Measurements from ENCODE around the gene PDE4B.
A peak's percentile ranks its signal among the peaks of the same experiment; 100 is the strongest.

PDE4B gene

GRCh38 chr1:66253330-66253921 lies 460.7 kb downstream of the PDE4B start:
- peak; percentile 75 for FAIRE-seq
- peak; percentile 62 for DNase-seq (ENCODE audit: low spot score)

- FAIRE-seq (no peak), DNase-seq (ENCODE audit: low spot score) (no peak)
Observed at GRCh38 chr1:66254785-66255184, 462.1 kb downstream of the PDE4B start.

- FAIRE-seq (no peak), DNase-seq (ENCODE audit: low spot score) (no peak)
Observed at GRCh38 chr1:66256629-66257572, 464.2 kb downstream of the PDE4B start.

- DNase-seq (ENCODE audit: low spot score) (no peak), FAIRE-seq (no peak)
Observed at GRCh38 chr1:66258404-66259105, 465.9 kb downstream of the PDE4B start.

- FAIRE-seq (no peak), DNase-seq (ENCODE audit: low spot score) (no peak)
Observed at GRCh38 chr1:66261364-66261763, 468.7 kb downstream of the PDE4B start.

GRCh38 chr1:66262208-66262963 lies 469.7 kb downstream of the PDE4B start:
- no peak for FAIRE-seq
- peak; percentile 16 for DNase-seq (ENCODE audit: low spot score)

- DNase-seq (ENCODE audit: low spot score) (no peak), FAIRE-seq (no peak)
Observed at GRCh38 chr1:66265268-66265667, 472.6 kb downstream of the PDE4B start.

GRCh38 chr1:66265796-66266195 lies 473.1 kb downstream of the PDE4B start:
- FAIRE-seq: no peak
- DNase-seq (ENCODE audit: low spot score): no peak

- FAIRE-seq: no peak
- no peak for DNase-seq (ENCODE audit: low spot score)
Observed at GRCh38 chr1:66266350-66266749, 473.7 kb downstream of the PDE4B start.

- FAIRE-seq: no peak
Observed at GRCh38 chr1:66266756-66267155, 474.1 kb downstream of the PDE4B start.

GRCh38 chr1:66267201-66267940 lies 474.7 kb downstream of the PDE4B start:
- DNase-seq (ENCODE audit: low spot score) (no peak), FAIRE-seq (no peak)

More at GRCh38 chr1:66266756-66267155, 474.1 kb downstream of the PDE4B start:
- DNase-seq (ENCODE audit: low spot score): no peak

GRCh38 chr1:66269222-66269621 lies 476.5 kb downstream of the PDE4B start:
- FAIRE-seq (no peak), DNase-seq (ENCODE audit: low spot score) (no peak)

GRCh38 chr1:66270119-66270812 lies 477.6 kb downstream of the PDE4B start:
- FAIRE-seq (no peak), DNase-seq (ENCODE audit: low spot score) (no peak)

- DNase-seq (ENCODE audit: low spot score) (peak; percentile 66), FAIRE-seq (no peak)
Observed at GRCh38 chr1:66271216-66271903, 478.7 kb downstream of the PDE4B start.

GRCh38 chr1:66271904-66272254 lies 479.2 kb downstream of the PDE4B start:
- DNase-seq (ENCODE audit: low spot score) (no peak), FAIRE-seq (no peak)

- FAIRE-seq: no peak
- DNase-seq (ENCODE audit: low spot score): no peak
Observed at GRCh38 chr1:66273656-66274055, 481.0 kb downstream of the PDE4B start.

- no peak for FAIRE-seq
- peak; percentile 11 for DNase-seq (ENCODE audit: low spot score)
Observed at GRCh38 chr1:66274634-66275033, 481.9 kb downstream of the PDE4B start.

GRCh38 chr1:66275083-66275482 lies 482.4 kb downstream of the PDE4B start:
- no peak for DNase-seq (ENCODE audit: low spot score)
- no peak for FAIRE-seq

GRCh38 chr1:66275601-66276023 lies 482.9 kb downstream of the PDE4B start:
- DNase-seq (ENCODE audit: low spot score) (no peak), FAIRE-seq (no peak)

Data from RCC 7860 (cell line).